B cell (primary cell): Measurements from ENCODE around the gene PPP1R14C. TPM values are rescaled to one million over a fixed set of nuclear protein-coding genes. Genes with fewer than 3 reads are reported as not detected.

ENCODE experiments used
- ATAC-seq: fragments of 200-7000 bp; cut with Tn5 transposase; one replicate; pipeline ENCODE4 v1.10.0; 2021; ENCODE audit warnings: low read depth, mild to moderate bottlenecking, moderate number of reproducible peaks, moderate library complexity
- CTCF ChIA-PET: fragments of 350-600 bp; sonication (Branson Sonifier 250); formaldehyde crosslinking; loops from one replicate; lab custom pipeline; 2021; ENCODE audit warnings: antibody characterized with exemption, inconsistent platforms; lab: Charles Lee
- POLR2A ChIA-PET: fragments of 350-600 bp; sonication (Branson Sonifier 250); formaldehyde crosslinking; loops from one replicate; lab custom pipeline; 2021; ENCODE audit warnings: antibody characterized with exemption; lab: Charles Lee
- DNase-seq: peaks from one replicate; pipeline ENCODE4 v3.0.0; 2013
- H2AFZ ChIP-seq: 2 replicates; pipeline ENCODE4 v1.6.1; 2012; ENCODE audit warnings: mild to moderate bottlenecking, low read depth, low read length; ENCODE audit not compliant: insufficient read depth, poor library complexity, severe bottlenecking
- H3K27ac ChIP-seq, 2 donors: 1 replicate in 1 of 2; 2 replicates in 1 of 2; pipeline ENCODE4 v1.5.1; 2012 to 2013; ENCODE audit warnings: low read length in 2 of 2, mild to moderate bottlenecking in 2 of 2, moderate library complexity in 1 of 2
- H3K27me3 ChIP-seq, 4 experiments: fragments of 200-600 bp in 1 of 4; sonication (generic) in 1 of 4; replicated peaks in 1 of 4; 1 replicate in 2 of 4; 2 replicates in 2 of 4; pipeline versions ENCODE4 v1.6.1 to v1.7.0; 2013 to 2016; ENCODE audit warnings: low read length in 3 of 4, mild to moderate bottlenecking in 2 of 4, mixed read lengths in 1 of 4, moderate library complexity in 1 of 4; ENCODE audit not compliant: insufficient read depth in 4 of 4, control insufficient read depth in 3 of 4; ENCODE audit errors: control extremely low read depth in 1 of 4
- H3K36me3 ChIP-seq, 2 experiments: replicated peaks in 1 of 2; 1 replicate in 1 of 2; 2 replicates in 1 of 2; pipeline versions ENCODE4 v1.6.1 to v1.7.1; 2013; ENCODE audit warnings: low read length in 1 of 2; ENCODE audit not compliant: insufficient read depth in 2 of 2, control insufficient read depth in 1 of 2; ENCODE audit errors: control extremely low read depth in 1 of 2, extremely low read depth in 1 of 2
- H3K4me1 ChIP-seq, 2 donors: fragments of 200-600 bp in 1 of 2; sonication (generic) in 1 of 2; 1 replicate in 1 of 2; 2 replicates in 1 of 2; pipeline versions ENCODE4 v1.5.1 to v1.6.1; 2013 to 2017; ENCODE audit warnings: low read length in 2 of 2; ENCODE audit not compliant: control insufficient read depth in 2 of 2, insufficient read depth in 2 of 2
- H3K4me2 ChIP-seq: replicated peaks from 2 replicates; pipeline ENCODE3; 2012; ENCODE audit warnings: mild to moderate bottlenecking, low read depth, low read length; ENCODE audit not compliant: poor library complexity, severe bottlenecking
- H3K4me3 ChIP-seq, 5 experiments: fragments of 200-600 bp in 1 of 5; sonication (generic) in 1 of 5; 1 replicate in 3 of 5; 2 replicates in 2 of 5; pipeline versions ENCODE4 v1.5.1 to v1.7.0; 2011 to 2016; ENCODE audit warnings: low read length in 4 of 5, mild to moderate bottlenecking in 4 of 5, low read depth in 2 of 5, control low read depth in 1 of 5, moderate library complexity in 1 of 5; ENCODE audit not compliant: insufficient read depth in 1 of 5; ENCODE audit errors: control extremely low read depth in 1 of 5, extremely low read depth in 1 of 5
- H3K79me2 ChIP-seq: fragments of 200-600 bp; sonication (generic); one replicate; pipeline ENCODE4 v1.6.0; 2016; ENCODE audit warnings: low read length; ENCODE audit not compliant: control insufficient read depth, insufficient read depth
- H3K9ac ChIP-seq: fragments of 200-600 bp; sonication (generic); 2 replicates; pipeline ENCODE4 v1.6.1; 2017; ENCODE audit warnings: mild to moderate bottlenecking, low read length, moderate library complexity
- H3K9me3 ChIP-seq, 3 donors: one replicate each; pipeline versions ENCODE4 v1.6.1 to v1.7.1; 2013; ENCODE audit warnings: low read length in 2 of 3; ENCODE audit not compliant: control insufficient read depth in 2 of 3, insufficient read depth in 1 of 3; ENCODE audit errors: control extremely low read depth in 1 of 3
- H4K20me1 ChIP-seq: 2 replicates; pipeline ENCODE4 v1.6.0; 2012; ENCODE audit warnings: mild to moderate bottlenecking, low read length; ENCODE audit not compliant: insufficient read depth, control insufficient read depth, poor library complexity, severe bottlenecking
- H3K27ac Mint-ChIP-seq: one replicate; pipeline ENCODE4 v1.8.0; 2021; ENCODE audit warnings: mixed read lengths
- H3K27me3 Mint-ChIP-seq: one replicate; pipeline ENCODE4 v1.8.0; 2021; ENCODE audit warnings: mixed read lengths
- H3K4me1 Mint-ChIP-seq: one replicate; pipeline ENCODE4 v1.8.0; 2021; ENCODE audit warnings: mixed read lengths
- H3K4me3 Mint-ChIP-seq: one replicate; pipeline ENCODE4 v1.8.0; 2021; ENCODE audit warnings: mixed read lengths
- H3K9me3 Mint-ChIP-seq: one replicate; pipeline ENCODE4 v1.8.0; 2022; ENCODE audit warnings: mixed read lengths; ENCODE audit not compliant: insufficient read depth
- EZH2 ChIP-seq: IDR thresholded peaks from 2 replicates; pipeline ENCODE4 v1.6.1; 2012; ENCODE audit warnings: borderline replicate concordance, low read depth, mild to moderate bottlenecking, moderate library complexity, low read length; ENCODE audit not compliant: insufficient read depth, poor library complexity, severe bottlenecking
- WGBS: methylation state at CpG from one replicate; pipeline ENCODE4 v1.1.5; 2013; ENCODE audit warnings: missing lambda C conversion rate; ENCODE audit not compliant: insufficient coverage; 5-methylcytosine and 5-hydroxymethylcytosine counted together
- intact Hi-C: fragments of 100-400 bp; cut with micrococcal nuclease; formaldehyde crosslinking; loops from one replicate; pipeline ENCODE4 v1.10.0; 2022
- polyA plus RNA-seq: library from polyadenylated mRNA; depleted of rRNA; stranded (reverse); fragments of >200 nt; gene quantifications from 2 replicates; pipeline ENCODE4 v1.2.3, GENCODE V29; 2012
- total RNA-seq, 2 donors: library from RNA; stranded (reverse); fragments of 120-200 nt in 1 of 2; gene quantifications; 1 replicate in 1 of 2; 2 replicates in 1 of 2; pipeline versions ENCODE4 v1.2.3 to v1.2.4, GENCODE V29; 2013 to 2022
- TF ChIP-seq, protein P1 (sequence below): fragments of 200-600 bp; IDR thresholded peaks from one replicate; pipeline ENCODE4 v1.8.0; 2022; ENCODE audit warnings: antibody characterized with exemption, mild to moderate bottlenecking

The PPP1R14C gene
- total and polyA plus RNA-seq, 2 donors (not counting 1 experiment from before 2014, with no cell fraction given) = not detected

DNA sequence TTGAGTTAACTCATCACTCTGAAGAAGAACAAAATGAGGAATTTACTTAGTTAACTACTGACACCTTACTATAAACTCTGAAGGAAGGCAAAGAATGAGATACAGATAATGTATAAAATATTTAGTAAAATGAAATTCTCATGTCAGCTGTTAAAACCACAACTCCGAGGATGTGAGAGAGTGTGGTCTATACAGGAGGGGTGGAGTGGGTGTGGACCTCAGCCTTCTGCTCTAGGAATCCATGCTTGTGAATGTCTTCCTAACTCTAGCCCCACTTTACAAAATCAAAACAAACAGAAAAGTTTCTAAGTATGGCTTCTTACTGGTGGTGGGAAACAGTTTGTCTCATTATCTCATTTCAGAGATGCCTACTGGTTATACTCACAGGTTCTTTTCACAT lies 14.2 kb downstream of the PPP1R14C start:
- Histone ChIP-seq H3K4me2 (no peak overlapping the region), H3K9me3 (no peaks in the 10 kb centered on the region), H3K27ac (no peak overlapping the region), H3K36me3 (no peaks in the 10 kb centered on the region), H2AFZ (no peak overlapping the region), H4K20me1 (no peaks in the 10 kb centered on the region), H3K79me2 (no peaks in the 10 kb centered on the region), H3K9ac (no peak overlapping the region), H3K4me3 (no peak overlapping the region), H3K4me1 (no peaks in the 10 kb centered on the region), H3K27me3 (peaks cover 0 to 19% (median 8%) of the 10 kb centered on the region in 4 experiments)
- ChIA-PET POLR2A (no interaction called here), CTCF (no interaction called here)
- ATAC-seq = no peak
- no CpG with 5 or more reads among the region's 1 CpG for WGBS
- Mint-ChIP-seq H3K27me3 (peaks cover 27% of the 10 kb centered on the region), H3K4me3 (no peak overlapping the region), H3K9me3 (no peaks in the 10 kb centered on the region), H3K4me1 (peaks cover 3% of the 10 kb centered on the region), H3K27ac (no peak overlapping the region)
- TF ChIP-seq, protein P1, sequence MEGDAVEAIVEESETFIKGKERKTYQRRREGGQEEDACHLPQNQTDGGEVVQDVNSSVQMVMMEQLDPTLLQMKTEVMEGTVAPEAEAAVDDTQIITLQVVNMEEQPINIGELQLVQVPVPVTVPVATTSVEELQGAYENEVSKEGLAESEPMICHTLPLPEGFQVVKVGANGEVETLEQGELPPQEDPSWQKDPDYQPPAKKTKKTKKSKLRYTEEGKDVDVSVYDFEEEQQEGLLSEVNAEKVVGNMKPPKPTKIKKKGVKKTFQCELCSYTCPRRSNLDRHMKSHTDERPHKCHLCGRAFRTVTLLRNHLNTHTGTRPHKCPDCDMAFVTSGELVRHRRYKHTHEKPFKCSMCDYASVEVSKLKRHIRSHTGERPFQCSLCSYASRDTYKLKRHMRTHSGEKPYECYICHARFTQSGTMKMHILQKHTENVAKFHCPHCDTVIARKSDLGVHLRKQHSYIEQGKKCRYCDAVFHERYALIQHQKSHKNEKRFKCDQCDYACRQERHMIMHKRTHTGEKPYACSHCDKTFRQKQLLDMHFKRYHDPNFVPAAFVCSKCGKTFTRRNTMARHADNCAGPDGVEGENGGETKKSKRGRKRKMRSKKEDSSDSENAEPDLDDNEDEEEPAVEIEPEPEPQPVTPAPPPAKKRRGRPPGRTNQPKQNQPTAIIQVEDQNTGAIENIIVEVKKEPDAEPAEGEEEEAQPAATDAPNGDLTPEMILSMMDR = no peak
- no peak for TF ChIP-seq EZH2
- intact Hi-C loops = no loop called here
- DNase-seq = no peak

DNA sequence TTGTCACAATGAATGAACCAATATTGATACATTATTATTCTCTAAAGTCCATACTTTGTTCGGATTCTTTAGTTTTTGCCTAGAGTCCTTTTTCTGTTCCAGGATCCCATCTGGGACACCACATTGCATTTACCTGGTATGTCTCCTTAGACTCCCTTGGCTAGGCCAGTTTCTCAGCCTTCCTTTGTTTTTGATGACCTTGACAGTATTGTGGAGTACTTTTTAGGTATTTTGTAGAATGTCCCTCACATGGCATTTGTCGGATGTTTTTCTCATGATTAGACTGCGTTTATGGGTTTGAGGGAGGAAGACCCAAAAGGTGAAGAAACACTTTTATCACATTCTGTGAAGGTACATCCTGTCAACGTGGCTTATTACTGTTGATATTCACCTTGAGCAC lies 16.9 kb downstream of the PPP1R14C start:
- ChIA-PET POLR2A (no interaction called here), CTCF (no interaction called here)
- Mint-ChIP-seq H3K9me3 (no peaks in the 10 kb centered on the region), H3K27me3 (peaks cover 23% of the 10 kb centered on the region), H3K4me3 (no peak overlapping the region), H3K4me1 (peaks cover 3% of the 10 kb centered on the region), H3K27ac (no peak overlapping the region)
- H3K9ac ChIP-seq = no peak overlapping the region
- H3K9me3 ChIP-seq = no peaks in the 10 kb centered on the region
- H3K4me3 ChIP-seq = no peak overlapping the region
- TF ChIP-seq, protein P1 = no peak
- TF ChIP-seq EZH2 = no peak
- WGBS = no CpG with 5 or more reads among the region's 4 CpGs
- H3K27ac ChIP-seq = no peak overlapping the region
- intact Hi-C loops = no loop called here
- H3K4me1 ChIP-seq = no peaks in the 10 kb centered on the region
- H3K4me2 ChIP-seq = no peak overlapping the region
- no peak for ATAC-seq
- no peak overlapping the region for H2AFZ ChIP-seq
- H4K20me1 ChIP-seq = no peaks in the 10 kb centered on the region
- H3K79me2 ChIP-seq = no peaks in the 10 kb centered on the region
- H3K27me3 ChIP-seq = peaks cover 0 to 2% (median 0%) of the 10 kb centered on the region in 4 experiments
- no peaks in the 10 kb centered on the region for H3K36me3 ChIP-seq
- no peak for DNase-seq
